ENCODE measurements around the gene TMEM131.

The TMEM131 gene

GRCh38 chr2:98016908-98017670 lies 21.3 kb upstream of the TMEM131 start:
- DNase-seq: no peak

GRCh38 chr2:98015671-98016070 lies 19.9 kb upstream of the TMEM131 start:
- no peak for DNase-seq

DNA sequence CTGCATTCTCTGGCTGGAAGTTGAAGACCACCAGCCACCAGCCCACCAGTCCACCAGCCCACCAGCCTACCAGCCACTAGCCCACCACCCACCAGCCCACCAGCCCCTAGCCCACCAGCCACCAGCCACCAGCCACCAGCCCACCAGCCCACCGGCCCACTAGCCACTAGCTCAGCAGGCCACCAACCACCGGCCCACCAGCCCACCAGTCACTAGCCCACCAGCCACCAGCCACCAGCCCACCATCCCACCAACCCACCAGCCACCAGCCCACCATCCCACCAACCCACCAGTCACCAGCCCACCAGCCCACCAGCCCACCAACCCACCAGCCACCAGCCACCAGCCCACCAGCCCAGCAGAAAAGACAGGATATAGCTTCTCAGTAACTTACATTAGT lies 18.6 kb upstream of the TMEM131 start:
- no peak for DNase-seq

- no peak for DNase-seq
Observed at GRCh38 chr2:98013407-98014042, 17.8 kb upstream of the TMEM131 start.

GRCh38 chr2:98012561-98012991 lies 16.8 kb upstream of the TMEM131 start:
- no peak for DNase-seq

GRCh38 chr2:98009887-98010760 lies 14.4 kb upstream of the TMEM131 start:
- DNase-seq: no peak

DNA sequence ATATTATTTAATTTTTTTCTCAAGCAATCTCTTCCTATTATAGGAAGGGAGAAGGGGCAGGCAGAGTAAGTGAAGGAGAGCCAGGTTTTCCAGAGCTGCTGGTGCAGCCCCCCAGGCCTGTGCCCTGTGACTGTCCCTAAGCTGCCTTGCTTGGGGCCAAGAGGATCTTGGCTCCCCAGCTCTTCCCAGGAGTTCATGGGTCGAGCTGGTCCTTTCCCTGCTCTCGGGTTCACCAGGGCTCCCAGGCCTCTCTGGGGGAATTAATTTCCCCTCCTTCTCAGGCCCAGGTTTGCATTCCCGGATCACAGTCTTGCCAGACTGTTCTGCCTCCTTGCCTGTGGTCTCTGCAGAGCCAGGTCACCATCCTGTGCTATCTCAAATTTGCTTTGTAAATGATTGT lies 12.7 kb upstream of the TMEM131 start:
- no peak for DNase-seq

- DNase-seq: no peak
Observed at GRCh38 chr2:98006378-98006777, 10.6 kb upstream of the TMEM131 start.

GRCh38 chr2:98004613-98005012 lies 8.9 kb upstream of the TMEM131 start:
- no peak for DNase-seq

DNA sequence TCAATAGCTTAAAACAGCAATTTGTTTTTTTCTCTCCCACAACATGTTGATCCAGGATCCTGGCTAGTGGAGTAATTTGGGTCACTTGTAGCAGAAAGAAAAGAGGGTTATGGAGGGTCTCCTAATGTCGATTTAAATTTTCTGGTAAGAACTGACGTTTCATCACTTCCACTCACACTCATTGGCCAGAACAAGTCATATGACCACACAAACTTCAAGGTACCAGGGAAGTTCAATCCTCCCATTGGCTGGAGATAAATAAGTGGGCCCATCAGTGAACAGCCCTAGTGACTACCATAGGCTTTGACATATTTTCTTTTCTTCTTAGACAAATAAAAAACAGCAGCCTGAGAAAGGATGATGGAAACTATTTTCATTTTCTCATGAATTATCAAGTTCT lies 8.3 kb upstream of the TMEM131 start:
- no peak for DNase-seq

DNA sequence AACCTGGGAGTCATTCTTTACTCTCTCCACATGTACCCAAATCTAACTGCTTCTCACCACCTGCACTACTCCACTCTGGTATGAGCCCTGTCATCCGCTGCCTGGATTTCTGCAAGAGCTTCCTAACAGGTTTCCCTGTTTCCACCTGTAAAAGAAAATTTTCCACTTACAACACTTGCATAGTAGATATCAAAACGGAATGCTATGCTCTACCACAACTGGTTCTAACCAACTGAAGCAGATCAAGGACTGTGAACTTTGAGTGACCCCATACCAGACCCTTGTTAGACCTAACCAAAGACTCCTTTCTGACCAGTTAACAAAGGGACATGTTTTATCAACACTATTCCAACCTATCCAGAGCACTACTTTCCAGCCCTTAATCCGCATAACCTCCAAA lies 3.8 kb upstream of the TMEM131 start:
- no peak for DNase-seq

DNA sequence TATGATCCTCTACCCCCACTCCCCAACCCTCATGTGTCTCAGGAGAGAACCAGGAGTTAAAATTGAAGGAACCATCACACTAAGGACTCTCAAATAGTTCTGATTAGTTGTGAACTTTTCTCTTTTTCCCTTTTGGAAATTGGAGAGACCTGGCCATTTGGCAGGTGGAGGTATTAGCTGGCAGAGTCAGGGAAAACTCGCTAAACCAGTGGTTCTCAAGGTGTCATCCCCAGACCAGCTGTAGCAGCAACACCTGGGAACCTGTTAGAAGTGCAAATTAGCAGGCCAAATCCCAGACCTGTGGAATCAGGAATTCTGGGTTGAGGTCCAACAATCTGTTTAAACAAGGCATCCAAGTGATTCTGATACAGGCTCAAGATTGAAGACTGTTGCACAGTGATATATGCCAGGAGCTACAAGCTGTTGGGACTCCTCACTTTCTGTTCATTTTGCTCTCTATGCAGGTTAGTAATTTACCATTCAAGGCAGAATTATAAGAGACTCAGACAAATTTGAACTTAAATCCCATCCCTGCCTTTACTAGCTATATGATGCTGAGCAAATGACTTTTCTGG lies 2.8 kb upstream of the TMEM131 start:
- DNase-seq: no peak

DNA sequence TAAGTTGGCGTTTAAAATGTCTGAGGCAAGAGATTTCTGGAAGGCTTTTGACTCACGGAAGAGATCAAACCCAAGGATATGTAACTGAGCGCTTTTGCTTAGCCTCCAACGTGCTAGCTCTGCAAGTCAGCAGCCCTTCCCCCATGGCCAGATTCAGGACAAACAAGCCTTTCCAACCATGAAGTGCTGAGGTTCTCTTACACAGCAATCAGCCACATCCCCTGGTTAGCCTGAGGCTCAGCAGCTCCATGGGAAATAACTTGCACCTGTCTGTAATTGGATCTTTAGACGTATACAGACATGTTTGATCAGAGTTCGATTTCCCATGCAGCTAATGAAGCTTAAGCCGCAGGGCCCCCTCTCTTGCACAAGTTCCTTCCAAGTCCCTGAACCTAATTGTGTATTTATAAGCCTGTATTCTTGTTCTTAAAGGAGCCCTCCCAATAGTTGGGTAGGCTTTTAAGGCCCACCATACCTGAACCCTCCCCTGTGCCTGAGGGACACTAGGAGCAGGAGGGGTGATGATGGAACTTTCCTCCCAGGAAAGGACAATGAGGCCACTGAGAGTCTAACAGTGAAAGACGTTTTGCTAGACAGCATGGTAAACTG lies 2.1 kb upstream of the TMEM131 start:
- no peak for DNase-seq

- DNase-seq: no peak
Observed at GRCh38 chr2:97996679-97997078, 931 bp upstream of the TMEM131 start.

DNA sequence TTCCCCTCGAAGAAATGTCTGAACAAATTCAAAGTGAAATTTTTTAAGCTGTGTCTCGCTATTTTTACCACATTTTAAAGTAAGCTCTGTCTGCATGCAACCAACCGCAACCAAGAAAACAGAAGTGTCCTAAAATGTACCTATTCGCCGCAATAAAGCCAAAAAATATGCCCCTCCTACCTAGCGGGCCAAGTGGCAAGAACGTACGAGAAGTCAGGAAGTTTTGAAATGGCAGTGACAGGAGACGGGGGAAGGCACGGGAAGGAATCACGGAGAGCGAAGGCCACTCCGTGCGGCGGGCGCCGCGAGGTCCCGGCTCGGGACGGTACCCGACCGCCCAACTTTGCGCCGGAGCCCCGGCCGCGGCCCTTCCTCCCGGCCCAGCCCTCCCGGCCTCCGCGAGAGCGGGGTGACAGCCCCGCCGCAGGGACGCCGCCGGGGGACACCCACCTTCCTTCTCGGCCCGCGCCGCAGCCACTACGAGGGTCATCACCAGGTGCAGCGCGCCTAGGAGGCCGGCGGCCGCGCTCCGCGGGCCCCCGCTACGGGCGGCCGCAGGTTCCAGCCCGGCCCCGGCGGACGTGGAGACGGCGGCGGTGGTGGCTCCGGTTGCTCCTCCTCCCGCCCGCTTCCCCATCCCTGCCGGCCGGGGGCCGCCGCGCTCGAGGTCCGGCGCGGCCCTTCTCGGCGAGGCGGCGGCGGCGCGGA lies 568 bp downstream of the TMEM131 start:
- DNase-seq: peak; percentile 38 to 59

GRCh38 chr2:97994476-97994875 lies 1.3 kb downstream of the TMEM131 start:
- peak in 1 of 2 experiments; percentile 20 for DNase-seq

- DNase-seq: no peak
Observed at GRCh38 chr2:97993926-97994325, 1.8 kb downstream of the TMEM131 start.

DNA sequence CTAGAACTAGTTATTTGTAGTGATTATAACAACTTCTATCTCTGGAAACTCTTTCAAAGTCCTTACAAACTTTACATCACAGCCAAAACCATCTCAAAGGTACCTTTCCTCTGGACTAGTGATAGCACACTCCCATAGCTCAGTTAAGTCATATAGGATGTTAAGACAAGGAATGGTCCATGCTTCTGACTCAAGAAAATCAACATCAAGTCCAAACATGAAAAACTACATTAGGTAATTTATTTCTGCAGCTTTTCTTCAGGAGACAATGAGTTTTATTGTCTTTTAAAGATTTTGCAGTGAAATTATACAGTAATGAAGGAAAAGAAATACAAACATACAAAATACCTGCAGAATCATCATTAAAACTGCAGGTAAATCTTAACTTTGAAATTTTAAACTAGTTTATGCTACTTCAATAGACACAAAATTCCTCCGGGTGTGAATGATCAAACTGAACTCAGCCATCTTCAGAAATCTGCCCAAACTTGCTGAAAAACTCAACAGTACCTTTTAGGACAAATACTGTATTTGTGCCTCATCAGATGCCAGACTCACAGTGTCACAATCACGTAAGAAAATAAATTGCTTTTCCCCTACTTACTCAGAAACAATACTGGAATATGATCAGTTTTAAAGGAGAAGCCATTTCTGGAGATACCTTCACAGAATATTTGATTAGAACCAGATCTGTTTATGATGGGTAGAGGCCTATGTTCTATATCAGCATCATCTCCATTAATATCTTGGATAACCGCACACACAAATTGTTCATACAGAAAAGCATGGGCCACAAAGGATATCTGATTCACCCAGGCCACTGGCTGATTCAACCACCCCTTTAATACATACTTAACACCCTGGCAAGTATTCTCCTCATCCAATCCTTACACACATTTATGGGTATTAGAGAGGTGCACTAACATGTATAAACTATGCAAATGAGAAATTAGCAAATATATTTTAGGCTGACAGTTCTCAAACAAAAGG lies 2.6 kb downstream of the TMEM131 start:
- DNase-seq: no peak

GRCh38 chr2:97991081-97991856 lies 4.5 kb downstream of the TMEM131 start:
- DNase-seq: peak in 1 of 2 experiments; percentile 28

GRCh38 chr2:97988722-97989121 lies 7.0 kb downstream of the TMEM131 start:
- DNase-seq: no peak
